NT2/D1 (cell line): ENCODE results near the gene CCNQ.

Source experiments
- SUZ12 ChIP-seq: IDR thresholded peaks from 2 replicates; pipeline ENCODE4 v1.6.1; 2011; ENCODE audit not compliant: insufficient read length, insufficient read depth; ENCODE audit errors: extremely low read depth
- ZNF274 ChIP-seq: IDR thresholded peaks from 2 replicates; pipeline ENCODE4 v1.6.1; 2011; ENCODE audit warnings: mild to moderate bottlenecking, low read depth, low read length

- TF ChIP-seq ZNF274, result no peak
- TF ChIP-seq SUZ12, result no peak
These were observed 9.9 kb upstream of the CCNQ start for GRCh38 chrX:153608806-153609205.
